K562 (cell line): ENCODE measurements around the gene DHPS. TPM values are rescaled to one million over a fixed set of nuclear protein-coding genes. Genes with fewer than 3 reads are reported as not detected.

ENCODE experiments used
- ARID1B ChIP-seq: fragments of 450-650 bp; IDR thresholded peaks from 2 replicates; pipeline ENCODE4 v1.6.1; 2016; ENCODE audit warnings: antibody characterized with exemption, mild to moderate bottlenecking, inconsistent platforms
- BCL6 ChIP-seq: fragments of 250-450 bp; sonication (Bioruptor Pico); IDR thresholded peaks from 2 replicates; pipeline ENCODE4 v1.4.0; 2020
- DDX20 ChIP-seq: fragments of 450-650 bp; IDR thresholded peaks from 2 replicates; pipeline ENCODE4 v1.6.1; 2016; ENCODE audit warnings: missing genetic modification characterization, low read depth, mild to moderate bottlenecking, missing compliant biosample characterization, moderate library complexity
- EWSR1 ChIP-seq: fragments of 450-650 bp; IDR thresholded peaks from 2 replicates; pipeline ENCODE4 v1.6.1; 2018; ENCODE audit warnings: borderline replicate concordance, mild to moderate bottlenecking, low read depth, moderate library complexity; ENCODE audit not compliant: partially characterized antibody
- EZH2 ChIP-seq: IDR thresholded peaks from 2 replicates; pipeline ENCODE4 v1.6.1; 2012; ENCODE audit warnings: low read depth, mild to moderate bottlenecking, inconsistent platforms, low read length, borderline replicate concordance
- FOXK1 ChIP-seq: sonication (generic); formaldehyde crosslinking; IDR thresholded peaks from 2 replicates; pipeline ENCODE4 v1.8.0; 2022; ENCODE audit warnings: missing genetic modification reagents, mild to moderate bottlenecking, borderline replicate concordance
- FOXP1 ChIP-seq: sonication (generic); formaldehyde crosslinking; IDR thresholded peaks from 2 replicates; pipeline ENCODE4 v1.8.0; 2022; ENCODE audit warnings: mild to moderate bottlenecking, missing genetic modification reagents
- FUS ChIP-seq: fragments of 200-400 bp; formaldehyde crosslinking; optimal IDR thresholded peaks from 2 replicates; pipeline ENCODE3; 2017; ENCODE audit warnings: low read depth, low read length
- GABPB2 ChIP-seq: fragments of 250-450 bp; sonication (Bioruptor Pico); conservative IDR thresholded peaks from 2 replicates; pipeline ENCODE4 v1.5.1; 2021; ENCODE audit warnings: mild to moderate bottlenecking
- GMEB1 ChIP-seq: fragments of 250-450 bp; sonication (Bioruptor Pico); IDR thresholded peaks from 2 replicates; pipeline ENCODE4 v1.4.0; 2020; ENCODE audit warnings: mild to moderate bottlenecking
- HDAC3 ChIP-seq: fragments of 450-650 bp; IDR thresholded peaks from 2 replicates; pipeline ENCODE4 v1.6.1; 2018; ENCODE audit warnings: borderline replicate concordance, mild to moderate bottlenecking, moderate library complexity; ENCODE audit not compliant: partially characterized antibody
- HDGF ChIP-seq: fragments of 450-650 bp; IDR thresholded peaks from 2 replicates; pipeline ENCODE4 v1.6.1; 2016
- JUND ChIP-seq, 2 experiments: IDR thresholded peaks; 2 replicates in 1 of 2; 3 replicates in 1 of 2; pipeline ENCODE4 v1.6.1; 2011; ENCODE audit warnings: borderline replicate concordance in 2 of 2, low read depth in 2 of 2, low read length in 2 of 2, improper control_type of control experiment in 1 of 2, missing biosample characterization in 1 of 2, missing genetic modification characterization in 1 of 2, missing genetic modification reagents in 1 of 2
- KLF10 ChIP-seq: fragments of 250-450 bp; sonication (Bioruptor Pico); IDR thresholded peaks from 2 replicates; pipeline ENCODE4 v1.6.1; 2021; ENCODE audit warnings: matching md5 sums
- KLF16 ChIP-seq: IDR thresholded peaks from 2 replicates; pipeline ENCODE4 v1.6.1; 2016; ENCODE audit warnings: antibody characterized with exemption
- NCOR1 ChIP-seq: fragments of 450-650 bp; IDR thresholded peaks from 2 replicates; pipeline ENCODE4 v1.6.1; 2016; ENCODE audit warnings: mild to moderate bottlenecking, moderate library complexity
- PREB ChIP-seq: sonication (generic); formaldehyde crosslinking; IDR thresholded peaks from 2 replicates; pipeline ENCODE4 v1.8.1; 2023; ENCODE audit warnings: mild to moderate bottlenecking, missing genetic modification reagents
- SMAD3 ChIP-seq: fragments of 450-650 bp; formaldehyde crosslinking; conservative IDR thresholded peaks from 2 replicates; pipeline ENCODE4 v1.4.0; 2020; ENCODE audit warnings: mild to moderate bottlenecking
- STAT5B ChIP-seq: fragments of 250-450 bp; sonication (Bioruptor Pico); IDR thresholded peaks from 2 replicates; pipeline ENCODE4 v1.8.0; 2021; ENCODE audit warnings: mild to moderate bottlenecking, inconsistent platforms
- VEZF1 ChIP-seq: fragments of 200-800 bp; sonication (Bioruptor generic); IDR thresholded peaks from 2 replicates; pipeline ENCODE4 v1.6.1; 2017; ENCODE audit warnings: missing genetic modification characterization, missing compliant biosample characterization
- ZBTB17 ChIP-seq: fragments of 450-650 bp; formaldehyde crosslinking; IDR thresholded peaks from 2 replicates; pipeline ENCODE4 v1.4.0; 2020; ENCODE audit warnings: mild to moderate bottlenecking
- ZNF12 ChIP-seq: sonication (generic); formaldehyde crosslinking; IDR thresholded peaks from 2 replicates; pipeline ENCODE4 v1.4.0; 2020; ENCODE audit warnings: mild to moderate bottlenecking, missing genetic modification reagents
- ZNF324 ChIP-seq: fragments of 250-450 bp; sonication (Bioruptor Pico); IDR thresholded peaks from 2 replicates; pipeline ENCODE4 v1.4.0; 2020; ENCODE audit warnings: mild to moderate bottlenecking
- ZNF584 ChIP-seq: fragments of 200-800 bp; sonication (Bioruptor generic); IDR thresholded peaks from 2 replicates; pipeline ENCODE4 v1.6.1; 2016; ENCODE audit warnings: low read depth, mild to moderate bottlenecking, missing genetic modification characterization, missing compliant biosample characterization
- ZNF764 ChIP-seq: fragments of 250-450 bp; sonication (Bioruptor Pico); IDR thresholded peaks from 2 replicates; pipeline ENCODE4 v1.4.0; 2020; ENCODE audit warnings: low read depth, mild to moderate bottlenecking, moderate library complexity
- polyA plus RNA-seq, 8 experiments: library from polyadenylated mRNA; depleted of rRNA in 4 of 8; stranded (reverse) in 5 of 8; unstranded in 3 of 8; fragments of >200 nt; fragmentation: Nextera tagmentation in 2 of 8; fragmentation: Illumina TruSeq in 1 of 8; extraction: Ambion mirVana in 2 of 8; extraction: Trizol in 1 of 8; gene quantifications; 2 replicates each; pipeline versions ENCODE4 v1.2.1 to v1.2.3, GENCODE V29; 2011 to 2014; ENCODE audit warnings: inconsistent platforms in 1 of 8, missing spikeins in 1 of 8
- total RNA-seq, 7 experiments: library from RNA; depleted of rRNA in 6 of 7; stranded (reverse); fragments of >200 nt in 6 of 7; fragmentation: Illumina TruSeq in 2 of 7; extraction: Trizol in 2 of 7; gene quantifications; 2 replicates each; pipeline versions ENCODE4 v1.2.1 to v1.2.3, GENCODE V29; 2011 to 2021; ENCODE audit warnings: low replicate concordance in 1 of 7

The DHPS gene
- total and polyA plus RNA-seq, 9 of the 15 experiments (the other 6 are each of a cell fraction or from before 2014, with no cell fraction given), result 47.1 to 110 (median 79.9) TPM

- TF ChIP-seq PREB, result no peak
- peak; percentile 66; the same call in 1 of the 2 replicates for TF ChIP-seq ZBTB17 (CRISPR knock-in tag)
- no peak for TF ChIP-seq EWSR1
- TF ChIP-seq ZNF584, result no peak
- peak; percentile 44 for TF ChIP-seq VEZF1
- TF ChIP-seq EZH2, result no peak
- TF ChIP-seq ZNF324 (CRISPR knock-in tag), result peak; percentile 16; the same call in 1 of the 2 replicates
- TF ChIP-seq ZNF764 (CRISPR knock-in tag), result no peak
- TF ChIP-seq KLF16, result peak; percentile 73; the same call in 1 of the 2 replicates
- TF ChIP-seq JUND (IDR thresholded peaks at IDR 0.05; ENCODE audit: borderline replicate concordance, low read depth, low read length), result no peak
- no peak; the same call in 2 of the 3 replicates for TF ChIP-seq JUND (tag; IDR thresholded peaks at IDR 0.05; ENCODE audit: borderline replicate concordance, low read depth, low read length)
- TF ChIP-seq FOXK1 (CRISPR knock-in tag), result peak; percentile 96; the same call in 1 of the 2 replicates
- TF ChIP-seq ARID1B, result peak; percentile 16; the same call in 1 of the 2 replicates
- peak; percentile 34; the same call in 1 of the 2 replicates for TF ChIP-seq BCL6 (CRISPR knock-in tag)
- TF ChIP-seq ZNF12, result peak; percentile 85; the same call in 1 of the 2 replicates
- no peak for TF ChIP-seq STAT5B (CRISPR knock-in tag)
- peak; percentile 97 for TF ChIP-seq FOXP1 (CRISPR knock-in tag)
- TF ChIP-seq KLF10 (CRISPR knock-in tag), result no peak
- no peak for TF ChIP-seq HDGF
- TF ChIP-seq HDAC3, result no peak
- TF ChIP-seq GMEB1 (CRISPR knock-in tag), result peak; percentile 69
- no peak for TF ChIP-seq NCOR1
- no peak for TF ChIP-seq FUS
- no peak for TF ChIP-seq GABPB2 (CRISPR knock-in tag)
- TF ChIP-seq DDX20 (tag), result no peak
- peak; percentile 71; the same call in 1 of the 2 replicates for TF ChIP-seq SMAD3
Measured at GRCh38 chr19:12681074-12681987, at the start of gene DHPS (continued).
